T-cell (primary cell): ENCODE results near the gene FOCAD. TPM values are rescaled to one million over a fixed set of nuclear protein-coding genes. Genes with fewer than 3 reads are reported as not detected.
A peak's percentile ranks its signal among the peaks of the same experiment; 100 is the strongest.

Experiments
- ATAC-seq, 4 experiments: fragments of 200-7000 bp in 3 of 4; fragments of 150-1000 bp in 1 of 4; cut with Tn5 transposase; replicated peaks in 1 of 4; 1 replicate in 3 of 4; 2 replicates in 1 of 4; pipeline ENCODE4 v1.10.0; 2021; ENCODE audit warnings: moderate library complexity in 3 of 4, mild to moderate bottlenecking in 2 of 4, moderate number of reproducible peaks in 1 of 4
- CTCF ChIA-PET, 2 donors: fragments of 300-600 bp; sonication (Branson Sonifier 250); formaldehyde crosslinking; loops; one replicate each; lab custom pipeline; 2022; ENCODE audit warnings: antibody characterized with exemption in 2 of 2; lab: Charles Lee
- POLR2A ChIA-PET, 2 donors: fragments of 300-600 bp; sonication (Branson Sonifier 250); formaldehyde crosslinking; loops; one replicate each; lab custom pipeline; 2022; ENCODE audit warnings: antibody characterized with exemption in 2 of 2; lab: Charles Lee
- DNase-seq, 35 experiments: peaks; one replicate each; pipeline versions ENCODE4 v3.0.0 to v3.0.0-alpha.2; 2013 to 2023
- H3K27ac ChIP-seq: one replicate; pipeline ENCODE4 v1.5.1; 2013; ENCODE audit warnings: low read length
- H3K27me3 ChIP-seq, 2 experiments: replicated peaks in 1 of 2; 1 replicate in 1 of 2; 2 replicates in 1 of 2; pipeline versions ENCODE4 v1.6.1 to v1.7.0; 2013; ENCODE audit warnings: low read length in 1 of 2, mixed read lengths in 1 of 2; ENCODE audit not compliant: control insufficient read depth in 2 of 2, insufficient read depth in 2 of 2; ENCODE audit errors: extremely low read depth in 1 of 2
- H3K36me3 ChIP-seq, 2 donors: 1 replicate in 1 of 2; 2 replicates in 1 of 2; pipeline versions ENCODE4 v1.6.1 to v1.7.0; 2013; ENCODE audit warnings: low read length in 1 of 2; ENCODE audit not compliant: control insufficient read depth in 2 of 2, insufficient read depth in 1 of 2; ENCODE audit errors: extremely low read depth in 1 of 2
- H3K4me1 ChIP-seq, 2 experiments: 1 replicate in 1 of 2; 2 replicates in 1 of 2; pipeline versions ENCODE4 v1.6.1 to v1.7.0; 2013; ENCODE audit warnings: low read length in 2 of 2, mixed read lengths in 1 of 2; ENCODE audit not compliant: insufficient read depth in 2 of 2, control insufficient read depth in 1 of 2; ENCODE audit errors: extremely low read depth in 1 of 2
- H3K4me3 ChIP-seq, 2 donors: 1 replicate in 1 of 2; 2 replicates in 1 of 2; pipeline versions ENCODE4 v1.5.1 to v1.7.0; 2013; ENCODE audit warnings: mild to moderate bottlenecking in 2 of 2, low read length in 1 of 2, moderate library complexity in 1 of 2; ENCODE audit not compliant: control insufficient read depth in 1 of 2; ENCODE audit errors: extremely low read depth in 1 of 2
- H3K9me3 ChIP-seq: 2 replicates; pipeline ENCODE4 v1.7.0; 2013
- H3K27ac Mint-ChIP-seq, 2 donors: one replicate each; pipeline ENCODE4 v1.8.0; 2020 to 2021; ENCODE audit warnings: mild to moderate bottlenecking in 2 of 2, mixed read lengths in 2 of 2
- H3K27me3 Mint-ChIP-seq, 2 donors: one replicate each; pipeline ENCODE4 v1.8.0; 2021 to 2022; ENCODE audit warnings: mixed read lengths in 2 of 2
- H3K36me3 Mint-ChIP-seq: one replicate; pipeline ENCODE4 v1.8.0; 2021; ENCODE audit warnings: mixed read lengths
- H3K4me1 Mint-ChIP-seq, 3 donors: one replicate each; pipeline ENCODE4 v1.8.0; 2020 to 2022; ENCODE audit warnings: mixed read lengths in 3 of 3, mild to moderate bottlenecking in 1 of 3
- H3K4me3 Mint-ChIP-seq, 3 donors: one replicate each; pipeline ENCODE4 v1.8.0; 2020 to 2022; ENCODE audit warnings: mild to moderate bottlenecking in 3 of 3, mixed read lengths in 3 of 3, moderate library complexity in 3 of 3
- H3K9me3 Mint-ChIP-seq, 3 donors: one replicate each; pipeline ENCODE4 v1.8.0; 2020 to 2022; ENCODE audit warnings: mixed read lengths in 3 of 3
- WGBS: methylation state at CpG from one replicate; pipeline ENCODE4 v1.1.5; 2013; ENCODE audit warnings: missing lambda C conversion rate; ENCODE audit not compliant: insufficient coverage; 5-methylcytosine and 5-hydroxymethylcytosine counted together
- total RNA-seq, 35 experiments: library from RNA in 6 of 35; stranded (reverse) in 6 of 35; fragments of 120-200 nt in 1 of 35; gene quantifications; one replicate each; pipeline versions ENCODE4 v1.2.1 to v1.2.4 and lab custom pipeline; 2013 to 2026

Gene FOCAD
- total RNA-seq, 5 donors from 2014 or later (not counting 1 experiment from before 2014, with no cell fraction given), result 13.4 to 29.0 (median 21.3) TPM

- Mint-ChIP-seq H3K9me3 (peaks cover 6 to 11% (median 8%) of the 10 kb centered on the region in 3 donors), H3K4me1 (peaks cover 34 to 53% (median 43%) of the 10 kb centered on the region in 3 donors), H3K27me3 (no peaks in the 10 kb centered on the region), H3K4me3 (peak overlapping the region in 1 of 3 donors; percentile 20), H3K27ac (peak overlapping the region; percentile 29 to 82), H3K36me3 (peaks cover 59% of the 10 kb centered on the region)
- ATAC-seq (peak in 2 of 4 experiments; percentile 21 to 74), DNase-seq (no peak)
- POLR2A ChIA-PET, result interaction anchor here in 1 of 2 donors (0.6 kb wide), 1 partner anchor 1871 kb away, joined by 5 read pairs; no protein-coding TSS in a partner anchor
- WGBS, result 80% methylated on average over 1 of the region's 2 CpGs
- Histone ChIP-seq H3K27ac (peak overlapping the region; percentile 57), H3K27me3 (no peaks in the 10 kb centered on the region), H3K9me3 (no peaks in the 10 kb centered on the region), H3K4me3 (no peak overlapping the region), H3K4me1 (peaks cover 0 to 5% of the 10 kb centered on the region in 2 experiments), H3K36me3 (peaks cover 0 to 2% of the 10 kb centered on the region in 2 donors)
- CTCF ChIA-PET, result interaction anchor here (0.6 to 1.1 kb wide), 3 partner anchors 13 to 581 kb away, joined by 3 to 4 read pairs (median 3); no protein-coding TSS in a partner anchor
These were observed 312.8 kb downstream of the FOCAD start for GRCh38 chr9:20996809-20997208.

- peak overlapping the region; percentile 29 to 82 for H3K27ac Mint-ChIP-seq
- peak overlapping the region; percentile 57 for H3K27ac ChIP-seq
- no peaks in the 10 kb centered on the region for H3K9me3 ChIP-seq
- no peak overlapping the region for H3K4me3 ChIP-seq
- CTCF ChIA-PET, result interaction anchor here (0.6 to 1.1 kb wide), 3 partner anchors 12 to 582 kb away, joined by 3 to 4 read pairs (median 3); no protein-coding TSS in a partner anchor
- ATAC-seq (peak in 3 of 4 experiments; percentile 48 to 50 (median 48)), DNase-seq (no peak)
- peaks cover 41 to 60% (median 51%) of the 10 kb centered on the region in 3 donors for H3K4me1 Mint-ChIP-seq
- H3K36me3 ChIP-seq, result no peaks in the 10 kb centered on the region
- POLR2A ChIA-PET, result interaction anchor here in 1 of 2 donors (0.6 kb wide), 1 partner anchor 1872 kb away, joined by 5 read pairs; no protein-coding TSS in a partner anchor
- H3K36me3 Mint-ChIP-seq, result peaks cover 59% of the 10 kb centered on the region
- peaks cover 6 to 17% (median 8%) of the 10 kb centered on the region in 3 donors for H3K9me3 Mint-ChIP-seq
- H3K27me3 ChIP-seq, result no peaks in the 10 kb centered on the region
- WGBS, result no CpG with 5 or more reads among the region's 2 CpGs
- H3K4me3 Mint-ChIP-seq, result peak overlapping the region in 1 of 3 donors; percentile 20
- H3K4me1 ChIP-seq, result peaks cover 0 to 11% of the 10 kb centered on the region in 2 experiments
- no peaks in the 10 kb centered on the region for H3K27me3 Mint-ChIP-seq
These were observed 313.5 kb downstream of the FOCAD start for GRCh38 chr9:20997503-20998076.

GRCh38 chr9:21001581-21001980 is 317.5 kb downstream of the FOCAD start:
- H3K4me3 ChIP-seq, result no peak overlapping the region
- Mint-ChIP-seq H3K27ac (peak overlapping the region; percentile 79 to 88), H3K27me3 (no peaks in the 10 kb centered on the region), H3K36me3 (peaks cover 54% of the 10 kb centered on the region), H3K9me3 (peaks cover 6 to 17% (median 8%) of the 10 kb centered on the region in 3 donors), H3K4me1 (peaks cover 37 to 43% (median 38%) of the 10 kb centered on the region in 3 donors), H3K4me3 (peak overlapping the region in 2 of 3 donors; percentile 33 to 34)
- H3K36me3 ChIP-seq, result peaks cover 0 to 17% of the 10 kb centered on the region in 2 donors
- ChIA-PET POLR2A (no interaction called here), CTCF (interaction anchor here in 1 of 2 donors (0.6 to 1.1 kb wide), 5 partner anchors 14 to 166 kb away, joined by 3 read pairs; partner anchors contain the start of gene HACD4)
- H3K27ac ChIP-seq, result peak overlapping the region; percentile 67
- no CpG with 5 or more reads among the region's 1 CpG for WGBS
- H3K9me3 ChIP-seq, result no peaks in the 10 kb centered on the region
- DNase-seq, result peak in 1 of 35 experiments; percentile 29
- ATAC-seq, result peak in 3 of 4 experiments; percentile 44 to 61 (median 57)
- H3K4me1 ChIP-seq, result peaks cover 0 to 16% of the 10 kb centered on the region in 2 experiments
- H3K27me3 ChIP-seq, result no peaks in the 10 kb centered on the region

GRCh38 chr9:21002040-21002439 is 318.0 kb downstream of the FOCAD start:
- Histone ChIP-seq H3K4me1 (peaks cover 0 to 12% of the 10 kb centered on the region in 2 experiments), H3K9me3 (no peaks in the 10 kb centered on the region), H3K27ac (peak overlapping the region; percentile 67), H3K4me3 (no peak overlapping the region), H3K27me3 (no peaks in the 10 kb centered on the region), H3K36me3 (peaks cover 0 to 21% of the 10 kb centered on the region in 2 donors)
- H3K4me3 Mint-ChIP-seq, result peak overlapping the region in 2 of 3 donors; percentile 33 to 34
- peak in 1 of 35 experiments; percentile 33 for DNase-seq
- ATAC-seq, result peak; percentile 31 to 62 (median 54)
- peaks cover 58% of the 10 kb centered on the region for H3K36me3 Mint-ChIP-seq
- H3K9me3 Mint-ChIP-seq, result peaks cover 6 to 17% (median 8%) of the 10 kb centered on the region in 3 donors
- H3K27ac Mint-ChIP-seq, result peak overlapping the region; percentile 79 to 88
- CTCF ChIA-PET, result interaction anchor here in 1 of 2 donors (0.8 to 1.1 kb wide), 4 partner anchors 14 to 108 kb away, joined by 3 read pairs; partner anchors contain the start of gene HACD4
- POLR2A ChIA-PET, result no interaction called here
- H3K27me3 Mint-ChIP-seq, result no peaks in the 10 kb centered on the region
- WGBS, result no CpG with 5 or more reads among the region's 2 CpGs
- peaks cover 33 to 38% (median 33%) of the 10 kb centered on the region in 3 donors for H3K4me1 Mint-ChIP-seq

GRCh38 chr9:21015129-21015815 is 331.2 kb downstream of the FOCAD start:
- Histone ChIP-seq H3K27ac (no peak overlapping the region), H3K36me3 (peaks cover 0 to 44% of the 10 kb centered on the region in 2 donors), H3K9me3 (no peaks in the 10 kb centered on the region), H3K27me3 (no peaks in the 10 kb centered on the region), H3K4me1 (no peaks in the 10 kb centered on the region), H3K4me3 (no peak overlapping the region)
- ChIA-PET POLR2A (no interaction called here), CTCF (no interaction called here)
- Mint-ChIP-seq H3K4me3 (no peak overlapping the region), H3K4me1 (peaks cover 3 to 11% (median 6%) of the 10 kb centered on the region in 3 donors), H3K9me3 (no peaks in the 10 kb centered on the region), H3K27me3 (no peaks in the 10 kb centered on the region), H3K27ac (no peak overlapping the region), H3K36me3 (peaks cover 72% of the 10 kb centered on the region)
- no peak for DNase-seq
- WGBS, result 83% methylated on average over 1 of the region's 5 CpGs
- ATAC-seq, result no peak

- Histone ChIP-seq H3K4me3 (no peak overlapping the region), H3K36me3 (peaks cover 0 to 37% of the 10 kb centered on the region in 2 donors), H3K4me1 (no peaks in the 10 kb centered on the region), H3K9me3 (no peaks in the 10 kb centered on the region), H3K27me3 (no peaks in the 10 kb centered on the region), H3K27ac (no peak overlapping the region)
- Mint-ChIP-seq H3K4me3 (no peak overlapping the region), H3K4me1 (peaks cover 7 to 15% (median 12%) of the 10 kb centered on the region in 3 donors), H3K9me3 (no peaks in the 10 kb centered on the region), H3K27me3 (no peaks in the 10 kb centered on the region), H3K36me3 (peaks cover 70% of the 10 kb centered on the region), H3K27ac (no peak overlapping the region)
- ChIA-PET CTCF (no interaction called here), POLR2A (no interaction called here)
- DNase-seq, result no peak
- ATAC-seq, result no peak
These were observed 331.9 kb downstream of the FOCAD start for GRCh38 chr9:21015995-21016394.
